Measurements from ENCODE around the gene TTC33.

TTC33 gene

DNA sequence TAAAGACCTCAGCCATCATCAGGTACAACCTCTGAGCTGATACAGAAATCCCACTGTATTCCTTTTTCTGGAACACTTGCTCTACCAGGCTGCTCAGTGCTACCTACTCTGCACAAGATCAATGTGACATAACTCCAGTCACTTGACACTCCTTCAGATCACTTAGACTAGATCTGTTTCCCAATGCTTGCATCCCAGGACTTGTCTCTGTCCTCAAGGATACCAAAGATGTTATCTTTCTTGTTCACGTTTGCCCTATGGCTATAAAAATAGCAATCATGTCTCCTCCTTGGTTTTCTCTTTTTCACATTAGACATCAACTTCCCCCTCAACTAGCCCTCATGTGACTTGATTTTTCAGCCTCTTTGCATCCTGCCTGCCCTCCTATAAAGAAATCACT, 264.1 kb downstream of the TTC33 start:
- TF ChIP-seq EZH2phosphoT487 (conservative IDR thresholded peaks at IDR 0.05; ENCODE audit: low read length), result no peak
- TF ChIP-seq, protein P1, sequence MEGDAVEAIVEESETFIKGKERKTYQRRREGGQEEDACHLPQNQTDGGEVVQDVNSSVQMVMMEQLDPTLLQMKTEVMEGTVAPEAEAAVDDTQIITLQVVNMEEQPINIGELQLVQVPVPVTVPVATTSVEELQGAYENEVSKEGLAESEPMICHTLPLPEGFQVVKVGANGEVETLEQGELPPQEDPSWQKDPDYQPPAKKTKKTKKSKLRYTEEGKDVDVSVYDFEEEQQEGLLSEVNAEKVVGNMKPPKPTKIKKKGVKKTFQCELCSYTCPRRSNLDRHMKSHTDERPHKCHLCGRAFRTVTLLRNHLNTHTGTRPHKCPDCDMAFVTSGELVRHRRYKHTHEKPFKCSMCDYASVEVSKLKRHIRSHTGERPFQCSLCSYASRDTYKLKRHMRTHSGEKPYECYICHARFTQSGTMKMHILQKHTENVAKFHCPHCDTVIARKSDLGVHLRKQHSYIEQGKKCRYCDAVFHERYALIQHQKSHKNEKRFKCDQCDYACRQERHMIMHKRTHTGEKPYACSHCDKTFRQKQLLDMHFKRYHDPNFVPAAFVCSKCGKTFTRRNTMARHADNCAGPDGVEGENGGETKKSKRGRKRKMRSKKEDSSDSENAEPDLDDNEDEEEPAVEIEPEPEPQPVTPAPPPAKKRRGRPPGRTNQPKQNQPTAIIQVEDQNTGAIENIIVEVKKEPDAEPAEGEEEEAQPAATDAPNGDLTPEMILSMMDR (IDR thresholded peaks at IDR 0.05; ENCODE audit: insufficient read depth, low read length, poor library complexity, severe bottlenecking), result no peak
- H3K36me3 ChIP-seq (ENCODE audit: low read length), result no peaks in the 10 kb centered on the region
- H3K9ac ChIP-seq (ENCODE audit: low read length), result no peak overlapping the region
- H3K9me2 ChIP-seq (replicated peaks; ENCODE audit: insufficient read depth, low read length), result no peaks in the 10 kb centered on the region
- H3K4me2 ChIP-seq (ENCODE audit: low read depth, low read length, poor library complexity, severe bottlenecking), result no peak overlapping the region
- no peaks in the 10 kb centered on the region for H4K20me1 ChIP-seq (ENCODE audit: low read depth, low read length)
- no peaks in the 10 kb centered on the region for H3F3A ChIP-seq (ENCODE audit: insufficient read depth)
- no peak overlapping the region for H2AFZ ChIP-seq (ENCODE audit: low read depth, low read length, severe bottlenecking)
- H3K79me2 ChIP-seq (ENCODE audit: insufficient read depth, low read length), result no peaks in the 10 kb centered on the region
- H3K9me3 ChIP-seq (ENCODE audit: insufficient read depth, low read length), result no peaks in the 10 kb centered on the region
- H3K27me3 ChIP-seq (ENCODE audit: low read length), result no peaks in the 10 kb centered on the region
- no peak overlapping the region for H3K4me3 ChIP-seq (ENCODE audit: insufficient read depth, low read length, poor library complexity, severe bottlenecking)
- no peak overlapping the region for H3K27ac ChIP-seq (ENCODE audit: low read depth, low read length)

DNA sequence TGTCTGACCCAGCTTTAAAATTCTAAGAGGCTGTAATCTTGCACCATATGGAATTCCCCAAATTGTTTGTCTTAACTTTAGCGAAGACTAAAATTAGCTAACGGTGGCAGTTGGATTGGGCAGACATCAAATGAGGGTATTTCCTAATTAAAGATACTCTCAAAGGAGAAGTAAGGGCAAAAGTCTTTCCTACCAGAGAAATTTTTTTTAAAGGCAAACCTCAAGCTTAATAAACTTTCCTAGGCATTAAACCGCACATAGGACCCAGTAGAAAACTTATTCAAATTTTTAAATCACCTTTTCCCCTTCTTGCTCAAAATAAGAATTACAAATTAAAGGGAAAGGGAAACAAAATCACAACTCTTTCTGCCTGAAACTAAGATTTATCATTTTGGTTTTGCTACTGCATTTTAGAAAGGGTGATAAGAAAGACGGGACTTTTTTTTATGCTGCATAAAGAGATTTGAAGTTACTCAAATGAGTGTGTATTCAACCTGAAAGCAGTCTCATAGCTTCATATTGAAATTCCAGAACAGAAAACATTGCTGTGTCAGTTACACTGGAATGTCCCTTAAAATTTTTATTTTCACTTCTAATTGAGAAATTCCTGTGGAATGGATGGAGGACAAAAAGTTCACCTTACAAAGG, 265.2 kb downstream of the TTC33 start:
- Histone ChIP-seq H2AFZ (ENCODE audit: low read depth, low read length, severe bottlenecking) (no peak overlapping the region), H3K9me2 (replicated peaks; ENCODE audit: insufficient read depth, low read length) (no peaks in the 10 kb centered on the region), H3F3A (ENCODE audit: insufficient read depth) (no peaks in the 10 kb centered on the region), H3K27ac (ENCODE audit: low read depth, low read length) (no peak overlapping the region), H3K9ac (ENCODE audit: low read length) (no peak overlapping the region), H4K20me1 (ENCODE audit: low read depth, low read length) (no peaks in the 10 kb centered on the region), H3K4me2 (ENCODE audit: low read depth, low read length, poor library complexity, severe bottlenecking) (no peak overlapping the region), H3K27me3 (ENCODE audit: low read length) (no peaks in the 10 kb centered on the region), H3K9me3 (ENCODE audit: insufficient read depth, low read length) (no peaks in the 10 kb centered on the region), H3K79me2 (ENCODE audit: insufficient read depth, low read length) (no peaks in the 10 kb centered on the region), H3K4me3 (ENCODE audit: insufficient read depth, low read length, poor library complexity, severe bottlenecking) (no peak overlapping the region), H3K36me3 (ENCODE audit: low read length) (no peaks in the 10 kb centered on the region)
- no peak for TF ChIP-seq EZH2phosphoT487 (conservative IDR thresholded peaks at IDR 0.05; ENCODE audit: low read length)
- TF ChIP-seq, protein P1 (IDR thresholded peaks at IDR 0.05; ENCODE audit: insufficient read depth, low read length, poor library complexity, severe bottlenecking), result no peak

GRCh38 chr5:40489421-40489820, 266.3 kb downstream of the TTC33 start:
- Histone ChIP-seq H3K27ac (ENCODE audit: low read depth, low read length) (no peak overlapping the region), H3K27me3 (ENCODE audit: low read length) (no peaks in the 10 kb centered on the region), H3K4me2 (ENCODE audit: low read depth, low read length, poor library complexity, severe bottlenecking) (no peak overlapping the region), H3K36me3 (ENCODE audit: low read length) (no peaks in the 10 kb centered on the region), H2AFZ (ENCODE audit: low read depth, low read length, severe bottlenecking) (no peak overlapping the region), H3K9me2 (replicated peaks; ENCODE audit: insufficient read depth, low read length) (no peaks in the 10 kb centered on the region), H4K20me1 (ENCODE audit: low read depth, low read length) (no peaks in the 10 kb centered on the region), H3K9me3 (ENCODE audit: insufficient read depth, low read length) (no peaks in the 10 kb centered on the region), H3K4me3 (ENCODE audit: insufficient read depth, low read length, poor library complexity, severe bottlenecking) (no peak overlapping the region), H3K79me2 (ENCODE audit: insufficient read depth, low read length) (no peaks in the 10 kb centered on the region), H3K9ac (ENCODE audit: low read length) (no peak overlapping the region), H3F3A (ENCODE audit: insufficient read depth) (no peaks in the 10 kb centered on the region)
- no peak for TF ChIP-seq EZH2phosphoT487 (conservative IDR thresholded peaks at IDR 0.05; ENCODE audit: low read length)
- TF ChIP-seq, protein P1 (IDR thresholded peaks at IDR 0.05; ENCODE audit: insufficient read depth, low read length, poor library complexity, severe bottlenecking), result no peak

All from SU-DHL-6 (cell line).